NCI-H2196 (cell line): Measurements from ENCODE around the gene CPLX1.
"Not testable (repeated sequence)": the region's sequence is repeated elsewhere in the genome, so short reads cannot be mapped to it uniquely, and the experiment has no call there.

Experiments
- DNase-seq: peaks from one replicate; lab custom pipeline; 2025; ENCODE audit not compliant: unreplicated experiment; lab: John Stamatoyannopoulos, UW

CPLX1 gene

GRCh38 chr4:780255-780654 lies 45.7 kb downstream of the CPLX1 start:
- not testable (repeated sequence) for DNase-seq

DNA sequence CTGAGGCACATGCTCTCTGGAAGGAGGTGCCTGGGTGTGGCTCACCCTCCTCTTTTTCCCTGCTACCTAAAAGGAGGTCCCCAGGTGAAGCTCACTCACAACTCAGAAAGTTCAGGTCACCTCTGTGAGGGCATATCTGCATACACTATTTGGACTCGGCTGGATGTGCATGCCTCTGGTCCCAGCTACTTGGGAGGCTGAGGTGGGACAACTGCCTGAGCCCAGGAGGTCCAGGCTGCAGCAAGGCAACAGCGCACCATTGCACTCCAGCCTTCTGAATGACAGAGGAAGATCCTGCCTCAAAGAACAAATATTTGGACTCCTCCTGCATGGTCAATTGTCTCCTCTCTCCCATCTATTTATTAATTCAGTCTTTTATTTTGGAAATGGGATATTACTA lies 46.4 kb downstream of the CPLX1 start:
- DNase-seq, result no peak

DNA sequence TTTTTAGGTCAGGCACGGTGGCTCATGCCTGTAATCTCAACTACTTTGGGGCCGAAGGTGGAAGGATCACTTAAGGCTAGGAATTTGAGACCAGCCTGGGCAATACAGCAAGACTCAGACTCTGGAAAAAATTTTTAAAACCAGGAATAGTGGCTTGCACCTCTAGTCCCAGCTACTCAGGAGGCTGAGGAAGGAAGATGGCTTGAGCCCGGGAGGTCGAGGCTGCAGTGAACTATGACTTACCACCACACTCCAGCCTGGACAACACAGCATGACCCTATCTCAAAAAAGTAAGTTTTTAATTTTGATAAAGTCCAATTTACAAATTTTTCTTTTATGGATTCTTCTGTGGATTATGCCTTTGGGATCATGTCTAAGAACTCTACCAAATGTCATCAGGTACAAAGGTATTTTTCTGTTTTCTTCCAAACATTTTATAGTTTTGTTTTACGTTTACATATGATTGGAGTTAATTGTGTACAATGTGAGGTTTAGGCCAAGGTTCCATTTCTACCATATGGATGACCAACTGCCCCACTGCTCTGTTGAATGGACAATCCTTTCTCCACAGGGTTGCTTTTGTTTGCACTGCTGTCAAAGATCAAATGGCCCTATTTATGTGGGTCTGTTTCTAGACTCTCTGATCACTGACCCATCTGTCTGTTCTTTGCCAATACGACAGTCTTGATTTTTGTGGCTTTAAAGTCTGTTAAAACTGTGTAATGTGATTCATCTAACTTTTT lies 48.2 kb downstream of the CPLX1 start:
- no peak for DNase-seq

DNA sequence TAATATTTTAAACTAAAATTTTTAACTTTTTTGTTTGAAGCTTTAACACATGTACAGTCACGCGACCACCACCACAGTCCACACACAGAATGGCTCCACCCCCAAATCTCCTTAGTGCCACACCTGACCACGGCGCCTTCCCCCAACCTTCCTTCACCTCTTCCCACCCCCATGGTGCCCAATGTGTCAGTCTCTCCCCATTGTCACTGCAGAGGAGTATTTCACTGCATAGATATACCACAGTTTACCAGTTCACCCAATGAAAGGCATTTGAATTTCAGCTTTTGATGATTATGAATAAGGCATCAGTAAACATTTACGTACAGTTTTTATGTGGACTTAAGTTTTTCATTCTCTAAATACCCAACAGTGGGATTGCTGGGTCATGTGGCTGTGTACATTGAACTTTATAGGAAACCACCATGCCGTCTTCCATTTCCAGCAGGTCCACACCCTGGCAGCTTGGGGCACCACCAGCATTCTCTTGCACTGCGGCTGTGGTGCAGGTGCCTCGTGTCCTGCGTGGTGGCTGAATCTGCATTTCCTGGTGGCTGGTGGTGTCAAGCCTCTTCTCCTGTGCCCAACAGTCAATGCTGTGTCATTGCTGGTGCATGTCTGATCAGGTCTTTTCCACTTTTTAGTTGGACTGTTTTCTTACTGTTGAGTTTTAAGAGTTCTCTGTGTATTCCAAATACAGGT lies 49.0 kb downstream of the CPLX1 start:
- DNase-seq, result no peak

- not testable (repeated sequence) for DNase-seq
These were observed 50.4 kb downstream of the CPLX1 start for GRCh38 chr4:775485-775884.

GRCh38 chr4:774419-775092 lies 51.4 kb downstream of the CPLX1 start:
- DNase-seq, result not testable (repeated sequence)

DNA sequence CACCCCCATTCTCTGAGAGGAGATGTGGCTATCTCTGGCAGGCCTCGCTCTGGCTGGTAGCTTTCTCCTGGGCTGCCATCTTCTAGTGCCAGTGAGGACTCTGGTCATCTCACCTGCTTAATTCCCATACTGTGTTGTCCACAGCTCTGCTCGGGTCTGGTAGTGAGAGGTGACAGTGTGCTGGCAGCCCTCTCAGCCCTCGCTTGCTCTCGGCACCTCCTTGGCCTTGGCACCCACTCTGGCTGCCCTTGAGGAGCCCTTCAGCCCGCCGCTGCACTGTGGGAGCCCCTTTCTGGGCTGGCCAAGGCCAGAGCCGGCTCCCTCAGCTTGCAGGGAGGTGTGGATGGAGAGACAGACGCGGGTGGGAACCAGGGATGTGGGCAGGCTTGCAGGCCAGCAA lies 52.7 kb downstream of the CPLX1 start:
- DNase-seq, result no peak

DNA sequence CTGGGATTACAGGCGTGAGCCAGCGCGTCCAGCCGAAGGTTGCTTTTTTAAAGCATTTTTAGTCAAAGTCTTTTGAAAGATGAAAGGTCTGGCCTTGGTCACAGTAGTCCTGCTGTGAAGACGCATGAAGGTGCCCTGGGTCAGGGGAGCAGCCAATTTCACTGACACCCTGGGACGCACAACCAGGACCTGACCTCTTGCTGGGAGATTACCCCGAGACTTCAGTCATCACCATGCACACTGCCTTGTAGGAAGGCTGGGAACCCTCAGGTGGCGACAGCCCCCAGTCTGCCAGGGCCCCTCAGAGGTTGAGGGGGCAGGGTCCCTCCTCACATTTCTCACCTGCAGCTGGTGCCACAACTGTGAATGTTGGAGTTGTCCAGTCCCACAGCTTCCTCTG lies 53.2 kb downstream of the CPLX1 start:
- no peak for DNase-seq

DNA sequence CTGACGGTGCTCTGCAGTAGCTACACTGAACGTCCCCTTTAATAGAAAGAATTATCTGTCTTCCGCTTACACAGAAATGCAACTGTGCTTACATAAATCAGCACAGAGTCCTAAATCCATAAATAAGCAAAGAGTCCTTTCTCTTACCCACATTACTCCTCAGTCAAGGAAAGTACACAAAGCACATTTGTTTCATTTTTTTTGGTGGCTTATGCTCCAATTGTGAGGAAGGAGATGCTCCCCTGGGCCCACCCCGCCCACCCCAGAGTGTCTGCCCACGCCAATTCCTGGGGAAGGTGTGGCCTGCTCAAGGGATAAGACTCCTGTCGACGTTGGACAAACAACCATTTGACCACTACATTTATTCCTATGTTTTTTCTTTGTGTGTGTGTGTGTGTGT lies 53.8 kb downstream of the CPLX1 start:
- no peak for DNase-seq

DNA sequence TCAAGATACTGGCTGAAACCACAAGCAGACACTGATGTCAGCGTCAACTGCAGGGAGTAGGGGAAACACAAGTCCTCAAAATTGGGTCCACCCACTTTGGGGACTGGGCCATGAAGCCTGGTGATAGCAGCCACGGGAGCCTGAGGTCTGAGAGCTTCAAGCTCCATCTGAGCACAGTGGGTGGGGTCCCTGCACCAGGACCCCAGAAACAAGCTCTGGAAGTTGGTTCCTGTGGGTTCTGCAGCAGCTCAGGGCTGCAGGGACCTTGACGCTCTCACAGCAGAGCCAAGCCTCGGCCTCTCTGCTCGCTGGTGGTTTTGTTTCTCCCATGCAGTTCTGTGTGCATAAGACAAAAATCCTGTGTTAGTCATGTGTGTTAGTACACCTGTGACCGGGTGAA lies 54.5 kb downstream of the CPLX1 start:
- DNase-seq, result no peak

DNA sequence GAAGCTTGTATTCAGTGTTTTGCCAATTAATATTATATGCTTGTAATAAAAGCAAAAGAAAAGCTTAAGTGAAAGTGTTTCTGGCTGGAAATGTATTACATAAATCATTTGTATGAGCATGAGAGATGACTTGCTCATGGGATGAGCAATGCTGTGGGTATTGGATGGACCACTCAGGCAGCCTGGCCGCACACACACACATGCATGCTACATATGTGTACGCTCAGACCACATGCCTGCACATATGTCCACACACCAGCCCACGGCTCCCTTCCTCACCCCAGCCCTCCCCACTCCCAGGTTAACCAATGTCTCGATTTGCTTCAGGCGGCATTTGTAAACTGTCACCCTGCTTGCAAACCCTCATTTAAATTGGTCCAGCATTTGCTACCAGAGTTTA lies 55.9 kb downstream of the CPLX1 start:
- no peak for DNase-seq

GRCh38 chr4:769511-769910 lies 56.4 kb downstream of the CPLX1 start:
- DNase-seq, result no peak

DNA sequence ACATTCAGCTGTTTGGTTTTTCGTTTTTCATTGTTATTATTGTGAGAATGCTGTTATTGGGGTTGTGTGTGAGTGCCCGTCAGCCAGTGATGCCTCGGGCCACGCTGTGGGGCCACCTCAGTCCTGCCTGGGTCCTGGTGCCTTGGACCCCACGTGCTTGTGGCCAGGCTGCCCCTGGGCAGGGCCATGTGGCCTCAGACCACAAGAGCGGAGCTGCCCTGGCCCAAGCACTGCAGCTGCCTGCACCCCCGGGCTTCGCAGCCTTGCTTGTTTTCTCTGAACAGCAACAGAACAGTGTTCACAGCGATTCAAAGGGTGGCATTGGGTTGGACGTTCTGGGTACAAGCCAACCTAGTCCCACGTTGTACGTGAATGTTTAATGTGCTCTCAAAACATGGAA lies 56.9 kb downstream of the CPLX1 start:
- DNase-seq, result no peak

GRCh38 chr4:768076-768475 lies 57.9 kb downstream of the CPLX1 start:
- no peak for DNase-seq

GRCh38 chr4:766559-767283 lies 59.2 kb downstream of the CPLX1 start:
- DNase-seq, result no peak

GRCh38 chr4:766152-766515 lies 59.8 kb downstream of the CPLX1 start:
- DNase-seq, result no peak

GRCh38 chr4:764405-765169 lies 61.3 kb downstream of the CPLX1 start:
- DNase-seq, result no peak

- DNase-seq, result no peak
These were observed 62.0 kb downstream of the CPLX1 start for GRCh38 chr4:763922-764321.

- no peak for DNase-seq
These were observed 62.6 kb downstream of the CPLX1 start for GRCh38 chr4:763191-763810.
